Forelimb muscle (tissue), 1 donor: Measurements from ENCODE around the gene KIT. TPM values are rescaled to one million over a fixed set of nuclear protein-coding genes. Genes with fewer than 3 reads are reported as not detected.

Experiments used
- DNase-seq: peaks from one replicate; pipeline ENCODE4 v3.0.0-alpha.2; 2013; ENCODE audit warnings: low read depth
- polyA plus RNA-seq: library from polyadenylated mRNA; unstranded; fragments of 120-200 nt; gene quantifications from one replicate; pipeline ENCODE4 v1.2.1, GENCODE V29; 2013; ENCODE audit not compliant: insufficient read length

KIT gene
- polyA plus RNA-seq, 1 donor = 8.4 TPM

DNA sequence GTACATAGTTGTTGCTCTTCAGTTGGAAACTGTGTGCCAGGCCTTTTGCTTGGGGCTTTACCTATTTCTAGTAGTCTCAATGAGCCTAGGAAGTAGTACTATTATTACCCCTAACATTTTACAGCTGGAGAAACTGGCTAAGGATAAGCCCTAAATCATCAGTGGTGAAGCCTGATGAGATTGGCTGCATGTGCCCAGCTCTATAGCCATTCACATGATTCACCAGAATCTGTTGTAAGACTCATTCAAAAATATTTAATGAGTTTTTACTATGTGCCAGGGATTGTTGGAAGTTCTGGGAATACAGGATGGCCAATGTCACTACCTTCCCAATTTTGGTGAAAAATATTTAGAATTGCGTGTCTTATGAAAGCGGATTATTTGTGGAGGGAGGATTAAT is 2.8 kb downstream of the KIT start:
- no peak for DNase-seq

DNA sequence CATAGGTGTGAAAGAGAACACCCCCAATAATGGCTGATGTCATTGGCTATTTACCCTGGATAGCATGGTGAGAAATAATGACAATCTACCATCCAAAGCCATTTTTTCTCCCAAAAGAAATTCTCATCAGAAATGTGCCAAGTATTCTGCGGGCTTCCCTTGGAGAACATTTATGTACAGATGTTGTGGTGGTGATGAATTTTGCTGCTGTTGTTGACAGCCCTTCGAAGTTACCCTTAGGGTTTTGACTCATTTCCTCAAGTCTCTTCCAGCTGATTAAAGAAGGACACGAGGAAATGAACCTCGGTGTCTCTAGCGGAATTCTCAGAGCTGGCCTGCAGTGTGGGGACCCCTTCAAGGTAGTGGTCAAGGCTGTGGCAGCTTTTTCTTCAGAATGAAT is 3.4 kb downstream of the KIT start:
- no peak for DNase-seq

DNA sequence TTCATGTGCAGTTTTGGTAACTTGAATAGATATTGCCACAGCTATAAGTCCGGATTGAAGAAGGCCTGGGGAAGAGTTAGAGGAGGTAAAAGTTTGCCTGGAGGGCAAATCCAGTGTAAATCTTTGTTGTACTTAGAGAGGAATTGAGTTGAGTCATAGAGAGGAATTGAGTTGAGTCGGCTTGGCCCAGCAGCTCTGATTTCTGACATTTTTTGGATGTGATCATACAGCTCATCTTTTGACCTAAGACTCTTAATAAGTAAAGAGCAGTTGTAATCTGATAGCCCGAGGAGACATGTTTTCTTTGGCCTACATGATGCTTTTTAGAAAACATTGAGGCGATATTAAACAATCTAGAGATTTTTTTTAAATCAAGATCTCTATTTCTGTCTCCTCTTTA is 3.9 kb downstream of the KIT start:
- DNase-seq = no peak

DNA sequence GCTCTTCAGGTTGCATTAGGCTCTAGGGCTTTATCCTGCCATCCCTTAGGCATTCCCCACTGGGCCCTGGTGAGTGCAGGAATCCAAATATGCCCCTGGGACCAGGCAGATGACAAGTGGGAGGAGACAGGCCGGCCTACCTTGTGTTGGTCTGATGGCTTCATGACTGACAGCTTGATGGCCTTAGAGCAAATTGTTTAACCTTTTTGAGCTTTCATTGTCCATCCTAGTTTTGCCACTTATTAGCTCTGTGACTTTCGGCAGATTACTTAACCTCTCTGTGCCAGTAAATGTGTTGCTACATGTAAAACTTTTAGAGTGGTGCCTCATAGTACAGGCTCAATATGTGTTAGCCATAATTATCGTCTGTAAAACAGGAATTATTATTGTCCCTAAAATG is 4.4 kb downstream of the KIT start:
- no peak for DNase-seq

DNA sequence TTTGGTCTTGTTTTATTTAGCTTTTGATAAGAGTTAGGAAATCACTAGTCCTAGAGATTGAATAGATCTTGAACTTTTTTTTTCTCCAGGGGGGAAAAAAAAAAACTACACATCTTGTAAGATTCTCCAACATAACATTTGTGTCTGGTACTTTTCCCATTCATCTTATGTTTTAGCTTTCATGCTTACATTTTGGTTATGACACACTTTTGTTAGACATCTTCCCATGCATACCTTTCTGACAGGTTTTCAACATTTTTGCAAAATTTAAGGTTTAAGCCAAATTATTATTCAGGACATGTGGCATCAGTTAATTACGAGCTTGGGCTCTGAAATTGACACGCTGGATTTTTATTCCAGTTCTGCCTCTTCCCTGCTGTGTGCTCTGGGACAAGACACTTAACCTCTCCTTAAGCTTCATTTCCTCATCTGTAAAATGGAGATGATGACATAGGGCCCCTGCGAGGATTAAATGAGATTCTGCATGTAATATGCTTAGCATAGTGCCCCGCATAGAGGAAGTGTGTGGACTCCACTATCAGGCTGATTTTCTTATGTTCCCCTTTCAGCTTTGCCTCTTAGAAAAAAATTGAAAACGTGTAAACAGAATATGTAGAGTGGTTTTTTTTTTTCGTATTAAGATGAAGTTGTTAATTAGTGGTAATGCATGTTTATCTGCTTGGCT is 5.3 kb downstream of the KIT start:
- no peak for DNase-seq

DNA sequence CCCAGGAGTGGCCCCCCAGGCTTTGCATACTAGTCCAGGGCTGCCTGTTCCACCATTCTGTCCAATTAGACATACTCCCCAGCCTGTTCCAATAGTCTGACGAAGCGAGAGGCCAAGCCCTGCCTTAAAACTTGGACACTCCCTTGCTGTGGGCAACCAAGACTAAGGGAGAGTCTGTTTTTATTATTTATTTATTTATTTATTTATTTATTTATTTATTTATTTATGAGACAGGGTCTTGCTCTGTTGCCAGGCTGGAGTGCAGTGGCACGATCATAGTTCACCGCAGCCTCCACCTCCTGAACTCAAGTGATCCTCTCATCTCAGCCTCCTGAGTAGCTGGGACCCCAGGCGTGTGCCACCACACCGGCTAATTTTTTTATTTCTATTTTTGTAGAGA is 6.6 kb downstream of the KIT start:
- DNase-seq = no peak

DNA sequence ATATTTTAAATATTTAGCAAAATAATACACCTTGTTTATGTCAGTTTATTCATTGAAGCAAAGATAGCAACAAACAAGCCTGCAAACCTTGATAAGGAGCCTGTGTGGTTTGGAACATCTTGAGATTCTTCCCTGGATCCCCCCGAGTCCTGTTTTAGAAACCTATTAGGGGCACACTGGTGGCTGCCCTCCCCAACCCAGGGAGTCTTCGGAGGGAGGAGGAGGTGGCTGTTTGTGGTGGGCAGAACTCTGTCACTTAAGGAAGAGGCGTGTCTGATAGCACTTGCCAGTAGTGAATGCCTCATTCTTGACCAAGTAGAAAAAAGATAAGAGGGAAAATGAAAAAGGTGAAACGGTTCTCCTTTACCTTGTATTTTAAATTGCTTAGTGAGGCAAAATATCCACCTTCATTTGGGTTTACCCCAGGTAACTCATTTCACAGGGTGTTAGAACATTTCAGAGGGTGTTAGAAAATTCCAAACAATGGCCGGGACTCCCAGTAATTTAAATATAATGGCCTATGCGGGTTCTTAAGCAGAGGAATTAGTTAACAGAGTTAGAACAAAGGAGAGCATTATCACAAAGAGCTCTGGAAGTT is 10.4 kb downstream of the KIT start:
- DNase-seq = no peak

DNA sequence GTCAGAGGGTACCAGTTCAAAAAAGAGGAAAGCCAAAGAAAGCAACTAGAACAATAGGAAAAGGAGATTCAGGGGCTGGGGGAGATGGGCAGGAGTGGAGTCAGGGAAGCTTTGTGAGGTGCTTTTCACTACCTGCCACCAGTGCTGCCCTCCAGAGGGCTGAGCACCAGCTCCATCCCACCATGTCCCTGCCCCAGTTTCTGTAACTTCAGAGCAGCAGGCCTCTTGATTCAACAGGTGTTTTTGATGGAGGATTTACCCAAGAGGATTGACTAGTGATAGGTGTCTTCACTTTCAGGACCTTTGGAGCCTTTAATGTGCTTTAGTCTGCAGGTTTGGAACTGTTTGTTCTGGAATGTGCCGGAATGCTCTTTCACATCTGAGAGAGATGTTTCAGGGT is 12.1 kb downstream of the KIT start:
- DNase-seq = no peak

DNA sequence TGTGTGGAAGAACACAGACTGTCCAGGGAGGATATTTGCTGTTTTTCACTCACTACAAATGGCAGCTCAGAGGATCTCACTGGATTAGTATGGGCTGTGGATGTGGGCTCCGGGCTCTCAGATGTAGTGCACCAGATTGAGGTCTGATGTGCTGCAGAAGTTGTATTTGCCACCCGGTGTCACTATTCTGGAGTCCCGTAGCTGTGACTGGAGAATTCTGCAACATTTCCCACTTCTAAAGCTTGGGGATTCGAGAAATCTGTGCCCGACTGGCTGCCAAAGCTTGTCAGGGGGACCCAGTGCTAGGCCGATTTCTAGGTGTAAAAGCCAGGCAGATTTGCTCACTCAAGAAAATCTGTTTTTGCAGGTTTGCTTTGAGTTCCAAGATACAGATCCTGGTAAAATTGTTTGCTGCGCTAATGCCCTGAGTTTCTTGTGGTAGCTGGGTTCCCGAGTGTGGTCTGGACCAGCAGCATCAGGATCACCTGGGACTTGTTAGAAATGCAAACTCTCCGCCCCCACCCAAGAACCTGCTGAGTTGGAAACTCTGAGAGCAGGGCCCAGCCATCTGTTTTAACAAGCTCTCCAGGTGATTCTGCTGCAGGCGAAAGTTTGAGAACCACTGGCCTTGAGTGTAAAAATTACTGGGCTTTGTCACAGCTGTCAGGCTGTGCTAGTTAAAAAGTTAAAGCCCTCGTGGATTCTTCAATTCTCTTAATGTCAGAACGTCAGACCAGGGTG is 18.1 kb downstream of the KIT start:
- DNase-seq = no peak

DNA sequence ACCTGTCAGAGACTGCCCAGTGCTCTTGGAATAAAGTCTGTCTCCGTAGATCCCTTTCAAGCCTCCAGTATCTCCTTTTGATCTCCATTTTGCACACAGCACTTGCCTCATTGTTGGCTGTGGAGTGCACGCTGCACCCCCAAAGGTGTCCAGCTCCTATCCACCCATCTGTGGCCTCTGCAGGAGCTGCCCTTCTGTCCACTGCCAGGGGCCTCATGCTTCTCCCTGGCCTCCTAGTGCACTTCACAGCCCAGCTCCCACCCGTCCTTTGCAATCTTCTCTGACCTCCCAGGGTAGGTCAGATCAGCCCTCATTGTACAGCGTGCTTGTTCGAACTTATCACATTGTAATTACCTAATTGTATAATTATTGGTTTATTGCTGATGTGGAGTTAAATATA is 18.9 kb downstream of the KIT start:
- no peak for DNase-seq

DNA sequence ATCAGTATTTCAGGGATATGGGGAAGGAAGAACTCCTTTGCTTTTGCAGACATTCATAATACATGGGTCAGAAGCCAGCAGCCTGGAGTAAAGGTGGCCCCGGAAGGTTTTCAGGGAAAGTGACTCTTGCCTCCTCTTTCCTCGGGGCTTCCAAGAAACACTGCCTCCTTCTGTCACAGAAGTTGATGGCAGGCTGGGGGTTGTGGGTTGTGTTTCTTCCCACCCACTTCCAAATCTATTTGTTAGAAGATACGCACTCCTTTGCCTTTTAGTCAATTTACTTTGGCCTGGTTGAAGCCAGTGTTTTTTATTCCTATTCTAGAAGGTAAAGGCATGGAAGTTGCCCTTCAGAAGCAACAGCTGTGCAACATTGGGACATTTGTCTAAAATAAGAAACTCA is 19.7 kb downstream of the KIT start:
- DNase-seq = no peak

DNA sequence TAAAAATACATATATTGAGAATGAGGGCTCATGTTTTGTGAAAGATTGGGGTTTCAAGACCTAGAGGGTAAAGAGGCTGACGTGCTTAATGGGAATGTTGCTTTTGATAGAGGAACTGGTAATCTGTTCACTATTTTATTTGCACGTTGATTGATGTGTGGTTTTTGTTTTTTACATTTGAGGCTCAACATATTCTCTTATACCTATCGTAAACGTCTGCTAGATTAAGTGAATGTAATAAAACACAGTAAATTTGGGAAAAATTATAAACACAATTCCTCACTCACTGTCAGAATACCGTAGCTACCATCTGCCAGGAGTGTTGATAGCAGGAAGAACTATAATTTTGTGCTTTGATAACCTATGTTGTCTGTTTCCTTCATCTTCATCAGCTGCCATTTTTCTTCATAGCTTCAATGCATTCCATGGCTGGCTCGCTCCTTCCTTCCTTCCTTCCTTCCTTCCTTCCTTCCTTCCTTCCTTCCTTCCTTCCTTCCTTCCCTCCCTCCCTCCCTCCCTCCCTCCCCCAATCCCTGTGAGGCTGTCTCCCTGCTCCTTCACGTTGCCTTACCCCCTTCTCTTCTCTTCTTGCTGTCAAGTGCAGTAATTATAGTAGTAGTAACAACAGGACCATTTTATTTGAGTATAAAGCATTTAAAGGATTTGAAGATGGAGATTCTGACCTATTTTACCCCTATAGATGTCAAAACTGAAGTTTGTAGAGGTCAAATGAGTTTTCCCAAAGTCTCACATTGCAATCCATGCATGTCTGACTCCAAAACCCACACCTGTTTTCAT is 20.3 kb downstream of the KIT start:
- no peak for DNase-seq

DNA sequence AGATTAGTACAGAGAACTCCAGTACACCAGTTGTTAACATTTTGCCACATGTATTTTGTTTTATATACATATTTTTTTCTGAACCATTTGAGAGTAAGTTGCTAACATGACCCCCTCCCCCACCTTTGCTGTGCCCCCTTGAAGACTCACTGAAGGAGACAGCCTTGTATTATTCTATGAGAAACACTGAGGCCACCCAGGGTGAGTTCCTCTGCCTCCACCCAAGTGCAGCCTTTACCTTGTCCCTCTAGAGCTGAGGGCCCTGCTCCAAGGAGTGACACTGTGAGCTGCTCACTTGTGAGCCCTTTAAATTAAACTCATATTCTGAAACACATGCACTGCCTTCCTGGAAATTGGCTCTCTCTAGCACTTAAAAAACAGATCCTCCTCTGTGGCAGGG is 21.1 kb downstream of the KIT start:
- DNase-seq = no peak

DNA sequence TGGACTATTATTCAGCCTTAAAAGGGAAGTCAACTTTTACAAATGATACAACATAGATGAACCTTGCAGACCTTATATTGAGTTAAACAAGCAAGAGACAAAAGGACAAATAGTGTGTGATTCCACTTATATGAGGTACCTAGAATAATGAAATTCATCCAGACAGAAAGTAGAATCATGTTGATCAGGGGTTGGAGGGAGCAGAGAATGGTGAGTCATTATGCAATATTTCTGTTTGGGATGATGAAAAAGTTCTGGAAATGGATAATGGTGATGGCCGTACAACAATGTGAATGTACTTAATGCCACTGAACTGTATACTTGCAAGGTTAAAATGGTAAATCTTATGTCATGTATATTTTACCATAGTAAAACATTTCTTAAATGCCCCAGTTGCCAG is 22.1 kb downstream of the KIT start:
- no peak for DNase-seq

DNA sequence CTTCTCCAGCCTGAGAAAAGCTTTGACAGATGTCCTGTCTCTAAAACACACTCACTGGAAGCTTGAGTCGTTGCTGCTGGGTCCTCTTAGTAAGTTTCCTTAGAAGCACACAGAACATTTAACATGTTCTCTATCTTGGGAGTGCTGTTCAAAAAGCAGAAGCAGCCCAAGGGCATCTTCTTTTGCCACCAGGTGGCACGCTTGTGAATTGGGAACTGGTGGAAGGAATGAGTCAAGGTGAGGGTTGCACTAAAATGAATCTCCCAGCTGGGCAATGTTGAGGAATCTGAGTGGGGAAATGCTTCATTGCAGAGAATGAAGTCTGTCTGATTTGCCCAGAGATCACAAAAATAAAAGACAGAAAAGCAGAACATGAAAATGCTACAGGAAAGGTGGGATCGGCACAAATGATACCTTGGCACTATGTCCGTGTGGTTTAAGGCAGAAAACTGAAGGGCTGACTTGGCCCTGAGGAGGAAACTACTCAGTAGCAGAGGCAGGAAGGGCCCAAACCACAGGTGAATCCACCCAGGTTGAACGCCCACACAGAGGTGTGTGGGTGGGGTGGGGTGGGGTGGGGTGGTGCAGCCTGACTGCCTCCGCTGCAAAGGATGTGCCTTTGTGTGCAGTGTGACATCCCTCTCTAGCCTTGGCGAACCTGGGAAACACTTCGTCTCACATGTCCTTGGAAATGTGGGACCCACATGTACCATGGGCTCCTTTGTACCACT is 26.0 kb downstream of the KIT start:
- DNase-seq = no peak

DNA sequence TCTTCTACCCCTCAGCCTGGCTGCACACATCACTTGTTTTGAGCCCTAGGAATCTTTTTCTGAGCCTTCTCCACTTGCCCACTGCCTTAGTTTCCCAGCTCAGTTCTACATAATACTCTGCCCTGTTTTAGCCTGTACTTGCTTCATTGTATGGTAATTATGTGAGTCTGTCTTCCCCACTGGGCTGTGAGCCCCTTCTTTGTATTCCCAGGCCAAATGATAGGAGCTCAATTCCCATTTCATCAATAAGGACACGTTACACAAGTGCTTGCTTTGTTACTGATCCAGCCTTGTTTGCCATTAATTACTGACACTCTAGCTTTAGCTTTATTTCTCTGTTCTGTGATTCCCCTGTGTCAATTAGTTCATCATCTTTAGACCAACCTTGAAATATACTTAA is 28.1 kb downstream of the KIT start:
- no peak for DNase-seq

DNA sequence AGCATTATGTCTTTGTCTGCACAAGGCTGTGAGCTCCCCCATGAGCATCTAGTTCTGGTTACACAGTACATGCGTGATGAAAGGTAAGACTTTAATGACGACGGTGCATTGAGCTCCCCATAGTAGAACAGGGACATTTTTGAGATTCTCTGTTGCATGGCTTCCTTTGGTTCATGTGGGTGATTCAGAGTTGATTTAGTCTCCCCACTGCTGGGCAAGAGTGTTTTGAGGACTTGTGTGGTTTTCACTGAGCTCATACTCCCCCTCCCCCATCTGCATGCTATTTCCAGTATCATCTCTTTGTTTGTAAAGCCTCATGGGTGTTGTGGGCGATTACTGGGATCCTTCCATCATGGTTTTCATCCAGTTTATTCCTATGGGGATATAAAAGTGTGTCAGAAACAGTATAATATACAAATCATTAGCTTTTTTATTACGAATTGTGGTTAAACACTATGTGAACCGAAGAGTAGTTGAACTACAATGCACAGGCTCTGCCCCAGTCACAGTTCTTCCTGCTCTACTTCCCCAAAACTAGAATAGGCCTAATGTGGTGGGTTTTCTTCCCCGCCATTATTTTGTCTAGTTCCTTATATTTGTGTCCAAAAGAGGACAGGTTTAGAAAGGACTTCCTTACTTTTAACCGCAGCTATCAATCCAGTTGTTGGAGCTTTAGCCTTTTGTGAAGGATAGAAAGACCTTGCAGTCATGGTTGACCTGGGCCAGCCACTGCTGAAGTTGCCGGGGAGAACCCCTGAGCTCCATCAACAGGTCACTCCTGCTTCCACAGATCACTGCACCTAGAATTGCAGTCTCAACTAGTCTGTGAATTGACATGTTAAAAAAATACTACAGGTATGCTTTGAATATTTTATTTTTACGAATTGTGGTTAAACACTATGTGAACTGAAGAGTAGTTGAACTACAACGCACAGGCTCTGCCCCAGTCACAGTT is 30.4 kb downstream of the KIT start:
- DNase-seq = no peak

DNA sequence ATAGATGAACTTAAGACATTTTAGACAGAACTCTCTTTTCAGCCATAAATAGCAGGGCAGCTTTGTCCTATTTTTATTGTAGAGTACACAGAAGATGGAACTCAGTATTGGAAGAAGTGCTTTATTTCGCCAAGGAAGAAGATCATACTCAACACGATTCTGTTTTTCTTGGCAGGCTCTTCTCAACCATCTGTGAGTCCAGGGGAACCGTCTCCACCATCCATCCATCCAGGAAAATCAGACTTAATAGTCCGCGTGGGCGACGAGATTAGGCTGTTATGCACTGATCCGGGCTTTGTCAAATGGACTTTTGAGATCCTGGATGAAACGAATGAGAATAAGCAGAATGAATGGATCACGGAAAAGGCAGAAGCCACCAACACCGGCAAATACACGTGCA is 37.6 kb downstream of the KIT start:
- DNase-seq = no peak

DNA sequence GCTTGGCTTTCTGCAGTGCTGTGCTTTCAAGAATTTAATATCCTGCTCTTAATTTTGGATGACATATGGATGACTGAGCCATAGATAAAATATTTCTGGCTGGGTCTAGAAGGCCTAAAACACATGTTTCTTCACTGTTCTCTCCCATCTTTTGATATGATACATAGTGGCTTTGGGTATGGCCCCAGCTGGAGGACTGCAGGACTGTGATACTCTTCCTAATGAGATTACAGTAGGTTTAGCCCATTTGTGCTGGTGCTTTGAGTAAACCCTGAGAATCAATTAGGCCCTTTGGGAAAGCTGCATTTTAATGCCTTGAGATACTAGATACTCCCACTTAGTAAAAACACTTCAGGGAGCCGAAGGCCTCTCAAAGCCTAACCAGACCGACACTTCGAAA is 38.0 kb downstream of the KIT start:
- no peak for DNase-seq

DNA sequence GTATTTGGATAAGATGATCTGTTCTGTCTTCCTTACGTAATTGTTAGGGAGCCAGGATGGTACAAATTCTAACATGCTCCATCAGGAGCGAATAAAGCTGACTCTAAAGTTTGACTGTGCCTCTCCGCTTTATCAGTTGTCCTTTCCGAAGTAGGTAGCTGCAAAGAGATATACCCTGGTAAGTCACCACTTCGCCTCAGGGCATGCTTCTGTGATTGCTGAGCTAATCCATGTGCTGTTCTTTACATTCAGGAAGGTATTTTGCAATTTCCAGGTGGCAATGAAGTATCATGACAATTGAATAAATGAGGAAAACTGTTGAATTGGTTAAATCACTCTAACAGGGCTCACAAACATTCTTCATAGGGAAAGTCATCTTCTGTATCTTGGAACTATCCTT is 38.9 kb downstream of the KIT start:
- no peak for DNase-seq

DNA sequence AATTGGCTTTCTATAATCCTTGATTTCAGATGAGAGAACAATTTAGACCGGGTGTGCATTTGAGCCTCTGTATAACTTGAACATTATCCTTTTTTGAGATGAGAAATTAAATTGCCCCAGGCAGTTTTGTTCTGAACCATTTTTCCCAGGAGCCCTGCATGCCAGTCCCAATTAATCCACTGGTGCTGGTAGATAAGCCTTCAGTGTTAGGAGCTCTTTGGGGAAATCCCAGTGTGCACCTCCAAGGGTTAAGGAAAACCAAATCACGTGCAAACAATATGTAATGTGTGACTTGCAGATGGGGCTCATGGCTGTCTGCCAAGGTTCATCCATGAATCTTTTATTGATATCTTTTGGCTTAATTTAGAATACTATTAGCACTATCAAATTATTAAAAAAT is 43.2 kb downstream of the KIT start:
- no peak for DNase-seq
